NCI-H526 treated with DMSO at 0.1 percent for 48 hours (cell line): ENCODE results near the gene RPS2.
A peak's percentile ranks its signal among the peaks of the same experiment; 100 is the strongest.
"Not testable (repeated sequence)": the region's sequence is repeated elsewhere in the genome, so short reads cannot be mapped to it uniquely, and the experiment has no call there.

Source experiments
- DNase-seq: peaks from one replicate; lab custom pipeline; 2025; lab: John Stamatoyannopoulos, UW

The RPS2 gene

DNA sequence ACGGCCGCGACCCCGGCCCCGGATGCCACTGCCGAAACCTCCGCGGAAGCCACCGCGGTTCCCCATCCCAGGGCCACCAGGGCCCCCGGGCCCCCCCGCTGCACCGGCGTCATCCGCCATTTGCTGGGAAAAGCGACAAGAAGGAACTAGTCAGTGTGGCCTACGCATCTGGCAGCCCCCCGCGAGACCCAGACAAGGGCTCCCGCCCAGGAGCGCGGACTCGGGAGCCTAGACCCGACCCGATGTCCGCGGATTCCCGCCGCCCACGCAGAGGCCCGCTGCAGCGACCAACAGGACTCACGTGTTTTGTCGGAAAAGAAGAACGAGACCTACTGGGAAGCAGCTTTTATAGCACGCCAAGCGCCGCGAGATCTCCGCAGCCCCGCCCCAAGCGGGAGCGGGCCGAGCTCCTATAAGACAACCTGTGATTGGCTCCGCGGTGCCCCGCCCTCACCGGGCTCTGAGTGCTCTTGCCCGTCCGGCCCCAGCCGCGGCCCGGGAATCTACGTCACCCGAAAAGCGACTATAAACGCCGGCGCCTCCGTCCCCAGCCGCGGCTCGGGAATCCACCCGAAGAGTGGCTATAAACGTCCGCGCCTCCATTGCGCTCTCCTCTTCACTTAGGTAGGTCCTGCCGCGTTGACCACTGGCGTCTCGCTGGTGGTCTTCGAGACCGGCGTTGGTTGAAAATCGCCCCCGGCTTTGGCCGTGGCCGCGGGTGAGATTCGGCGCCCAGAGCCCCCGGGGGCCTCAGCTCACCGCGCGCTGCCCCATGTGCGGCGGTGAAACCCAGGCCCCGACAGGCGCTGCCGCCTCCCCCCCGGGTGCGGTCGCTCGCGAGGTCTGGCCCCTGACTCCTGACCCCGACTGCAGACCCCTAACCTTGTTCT is at the start of gene RPS2:
TSS of gene RPS2 (minus strand) at position 321 of the 890 bp plus-strand sequence. CDS start at position 120, 201 bp downstream.
- peak; percentile 93 for DNase-seq

DNA sequence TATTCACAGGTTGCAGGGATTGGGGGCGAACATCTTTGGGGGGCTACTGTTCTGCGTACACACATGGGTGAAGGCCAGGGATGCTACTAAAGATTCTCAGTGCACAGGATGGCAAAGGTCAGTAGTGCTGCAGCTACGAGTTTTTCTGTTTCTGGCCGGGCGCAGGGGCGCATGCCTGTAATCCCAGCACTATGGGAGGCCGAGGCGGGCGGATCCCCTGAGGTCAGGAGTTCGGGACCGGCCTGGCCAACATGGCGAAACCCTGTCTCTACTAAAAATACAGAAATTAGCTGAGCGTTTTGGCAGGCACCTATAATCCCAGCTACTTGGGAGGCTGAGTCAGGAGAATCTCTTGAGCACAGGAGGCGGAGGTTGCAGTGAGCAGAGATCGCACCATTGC is 48.9 kb upstream of the RPS2 start:
- no peak for DNase-seq

DNA sequence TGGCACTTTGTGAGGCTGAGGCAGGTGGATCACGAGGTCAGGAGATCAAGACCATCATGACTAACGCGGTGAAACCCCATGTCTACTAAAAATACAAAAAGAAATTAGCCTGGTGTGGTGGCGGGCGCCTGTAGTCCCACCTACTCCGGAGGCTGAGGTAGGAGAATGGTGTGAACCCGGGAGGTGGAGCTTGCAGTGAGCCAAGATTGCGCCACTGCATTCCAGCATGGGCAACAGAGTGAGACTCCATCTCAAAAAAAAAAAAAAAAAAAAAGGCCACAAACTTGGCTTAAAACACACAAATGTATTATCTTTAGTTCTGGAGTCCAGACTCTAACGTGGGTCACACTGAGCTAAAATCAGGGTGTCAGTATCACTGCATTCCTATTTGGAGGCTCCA is 47.1 kb upstream of the RPS2 start:
- not testable (repeated sequence) for DNase-seq

DNA sequence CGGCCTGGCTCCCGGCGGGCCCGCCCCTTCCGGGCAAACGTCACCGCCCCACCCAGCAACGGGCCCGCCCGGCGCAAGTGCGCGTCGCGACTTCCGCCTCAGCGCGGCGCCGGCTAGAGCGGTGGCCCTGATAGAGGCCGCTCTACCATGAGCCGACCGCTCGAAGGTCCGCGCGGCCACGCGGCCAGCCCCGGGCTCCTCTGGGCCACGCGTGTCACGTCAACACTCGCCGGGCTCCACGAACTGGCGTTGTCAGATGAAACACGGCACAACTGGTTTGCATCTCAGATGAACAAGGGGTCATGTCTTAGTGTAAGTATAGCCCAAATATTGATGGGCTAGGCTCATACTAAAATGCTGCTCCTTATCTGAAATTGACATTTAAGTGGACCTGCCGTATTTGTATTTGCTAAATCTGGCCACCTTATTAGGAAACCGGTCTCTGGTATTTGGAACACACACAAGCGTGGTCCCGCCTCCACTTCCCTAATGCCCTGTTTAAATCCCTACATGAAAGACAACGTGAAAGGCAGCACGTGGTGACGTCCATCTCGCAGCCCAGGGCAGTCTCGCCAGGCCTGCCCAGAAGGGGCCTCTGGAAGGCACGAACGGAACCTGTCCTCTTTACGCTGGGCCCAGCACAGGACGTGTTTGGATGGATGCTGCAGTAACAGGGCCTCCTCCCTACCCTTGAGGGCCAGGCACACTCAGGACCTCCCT is 45.3 kb upstream of the RPS2 start, which contains the start of gene ZNF598:
TSS of gene ZNF598 (minus strand) at position 31 of the 720 bp plus-strand sequence.
- DNase-seq, result peak; percentile 40

DNA sequence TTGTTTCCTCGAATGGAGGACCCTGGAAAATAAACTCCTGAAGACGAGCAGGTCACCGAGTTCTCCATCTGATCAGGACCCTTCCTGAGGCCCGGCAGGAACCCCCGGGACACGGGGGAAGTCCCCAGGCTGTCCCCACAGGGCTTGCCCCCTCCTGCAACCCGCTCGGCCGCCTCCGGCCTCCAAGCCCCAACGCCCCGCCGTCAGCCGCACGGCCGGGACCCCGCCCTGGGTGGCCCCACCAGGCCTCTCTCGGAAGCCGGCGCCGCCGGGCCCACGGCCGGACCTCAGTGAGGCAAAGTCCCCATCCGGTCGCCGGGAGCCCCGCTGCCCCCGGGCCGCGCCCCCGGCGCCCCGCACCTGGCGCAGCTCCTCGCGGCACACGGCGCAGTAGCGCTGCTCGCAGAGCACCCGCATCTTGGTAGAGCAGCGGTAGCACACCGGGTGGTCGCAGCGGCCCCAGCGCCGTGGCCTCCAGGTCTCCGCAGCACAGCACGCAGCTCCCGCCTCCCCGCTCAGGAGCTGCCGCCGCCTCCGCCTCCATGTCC is 44.6 kb upstream of the RPS2 start:
- no peak for DNase-seq

DNA sequence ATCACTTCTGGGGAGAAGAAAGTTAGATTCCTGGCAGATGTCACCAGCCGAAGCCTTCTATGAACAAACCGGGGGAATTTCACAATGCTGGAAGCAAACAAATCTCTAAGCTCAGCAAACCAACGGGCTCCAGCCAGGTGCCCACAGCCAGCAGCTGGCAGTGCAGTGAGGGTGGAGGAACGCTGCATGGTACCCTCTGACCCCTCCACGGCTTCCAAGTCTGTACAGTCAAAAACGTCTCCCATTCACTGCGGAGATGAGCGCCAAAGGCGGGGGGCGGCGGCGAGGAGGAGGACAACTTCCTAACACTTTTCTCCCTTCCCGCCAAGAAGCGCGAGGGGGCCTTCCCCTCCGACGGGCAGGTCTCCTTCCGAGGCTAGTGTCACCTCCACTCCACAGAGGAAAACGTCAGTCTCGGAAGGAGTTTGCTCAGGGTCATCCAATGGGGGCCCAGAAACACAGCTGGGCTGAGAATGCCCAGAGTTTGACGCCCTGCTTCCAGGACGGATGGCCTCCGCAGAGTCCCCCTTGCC is 44.1 kb upstream of the RPS2 start:
- no peak for DNase-seq

DNA sequence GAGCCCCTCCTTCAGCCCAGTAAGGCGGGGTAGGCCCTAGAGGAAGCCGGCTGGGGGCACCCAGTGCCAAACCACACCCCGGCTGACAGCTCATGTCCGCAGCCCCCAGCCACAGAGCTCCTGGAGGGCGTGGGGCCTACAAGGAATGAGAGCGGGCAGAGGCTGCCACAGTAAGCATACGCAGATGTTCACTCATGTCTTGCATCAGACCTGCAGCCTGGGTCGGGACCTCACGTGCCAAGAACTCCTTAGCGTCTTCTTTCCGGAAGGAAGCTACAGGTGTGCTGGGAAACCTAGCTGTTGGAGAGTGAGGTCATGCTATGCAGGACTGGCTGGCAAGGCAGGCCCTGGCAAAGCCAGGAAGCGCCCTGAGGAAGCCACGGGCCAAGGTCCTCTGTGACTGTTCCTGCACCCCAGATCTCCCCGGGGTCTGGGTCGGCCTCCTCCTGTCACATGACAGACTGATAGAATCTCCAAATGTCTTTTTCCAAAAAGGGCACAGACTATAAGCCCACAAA is 43.4 kb upstream of the RPS2 start:
- no peak for DNase-seq

DNA sequence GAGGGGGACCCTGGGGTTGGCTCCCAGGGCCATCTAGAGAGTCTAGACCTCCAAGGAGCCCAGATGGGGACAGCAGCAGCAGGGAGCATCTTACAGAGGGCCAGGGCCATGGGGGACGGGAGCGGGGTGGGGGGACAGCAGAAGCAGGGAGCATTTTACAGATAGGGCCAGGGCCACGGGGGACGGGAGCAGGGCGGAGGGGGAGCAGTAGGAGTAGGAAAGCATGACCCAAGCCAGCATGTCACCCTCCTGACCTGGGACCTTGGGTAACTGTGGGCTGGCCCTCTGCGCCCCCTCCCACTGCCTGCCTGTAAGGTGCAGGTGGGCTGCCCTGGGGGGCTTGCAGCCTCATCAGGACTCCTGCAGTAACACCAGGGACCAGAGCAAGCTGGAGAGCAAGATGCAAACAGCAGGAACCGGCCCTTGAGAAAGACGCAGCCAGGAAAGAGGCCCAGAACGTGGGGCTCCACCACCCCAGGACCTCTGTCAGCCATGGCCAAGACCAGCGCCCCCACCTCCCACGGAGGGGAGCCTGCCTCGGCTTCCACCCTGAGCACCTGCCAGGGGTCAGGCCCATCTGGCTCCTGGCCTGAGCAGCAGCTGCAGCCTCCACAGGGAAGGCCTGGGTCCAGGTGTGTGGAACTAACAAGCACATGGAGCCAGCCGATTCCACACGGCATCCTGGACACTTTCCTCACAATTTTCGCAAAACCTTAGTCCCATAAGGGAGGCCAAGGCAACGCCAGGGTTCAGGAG is 42.6 kb upstream of the RPS2 start:
- no peak for DNase-seq

DNA sequence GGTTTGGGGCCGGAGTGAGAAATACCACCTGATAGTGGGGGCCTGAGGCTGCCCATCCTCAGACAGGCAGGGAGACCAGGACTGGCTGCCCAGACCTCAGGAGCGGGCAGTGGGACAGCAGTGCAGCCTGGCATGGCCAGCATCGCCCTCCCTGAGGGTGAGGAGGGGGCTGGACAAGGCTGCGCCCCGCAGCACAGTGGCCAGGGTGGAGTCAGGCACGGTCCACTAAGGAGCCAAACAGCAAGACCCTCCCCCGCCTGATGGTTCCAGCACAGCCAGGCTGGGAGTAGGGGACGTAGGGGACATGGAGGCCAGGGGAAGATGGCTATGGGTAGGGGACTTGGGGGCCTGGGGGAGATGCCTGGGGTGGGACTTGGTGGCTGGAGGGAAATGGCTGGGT is 41.7 kb upstream of the RPS2 start:
- no peak for DNase-seq

DNA sequence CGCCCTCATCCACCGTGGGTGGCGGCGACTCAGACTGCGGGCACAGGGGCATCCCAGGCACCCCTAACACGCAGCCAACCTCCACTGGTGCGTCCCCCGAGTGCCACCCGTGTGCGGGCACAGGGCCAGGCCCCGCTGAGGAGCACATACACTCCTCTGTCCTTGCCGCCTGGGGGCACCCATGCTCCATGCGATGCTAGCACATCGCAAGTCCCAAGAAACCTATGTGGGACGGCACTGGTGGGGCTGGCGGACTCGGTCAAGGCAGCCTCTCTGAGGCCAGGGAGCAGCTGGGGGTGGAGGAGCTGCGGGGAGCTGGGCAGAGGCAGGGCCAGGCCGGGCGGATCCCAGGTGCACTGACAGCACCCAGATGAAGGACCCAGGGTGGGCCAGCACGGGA is 41.0 kb upstream of the RPS2 start:
- DNase-seq, result no peak

DNA sequence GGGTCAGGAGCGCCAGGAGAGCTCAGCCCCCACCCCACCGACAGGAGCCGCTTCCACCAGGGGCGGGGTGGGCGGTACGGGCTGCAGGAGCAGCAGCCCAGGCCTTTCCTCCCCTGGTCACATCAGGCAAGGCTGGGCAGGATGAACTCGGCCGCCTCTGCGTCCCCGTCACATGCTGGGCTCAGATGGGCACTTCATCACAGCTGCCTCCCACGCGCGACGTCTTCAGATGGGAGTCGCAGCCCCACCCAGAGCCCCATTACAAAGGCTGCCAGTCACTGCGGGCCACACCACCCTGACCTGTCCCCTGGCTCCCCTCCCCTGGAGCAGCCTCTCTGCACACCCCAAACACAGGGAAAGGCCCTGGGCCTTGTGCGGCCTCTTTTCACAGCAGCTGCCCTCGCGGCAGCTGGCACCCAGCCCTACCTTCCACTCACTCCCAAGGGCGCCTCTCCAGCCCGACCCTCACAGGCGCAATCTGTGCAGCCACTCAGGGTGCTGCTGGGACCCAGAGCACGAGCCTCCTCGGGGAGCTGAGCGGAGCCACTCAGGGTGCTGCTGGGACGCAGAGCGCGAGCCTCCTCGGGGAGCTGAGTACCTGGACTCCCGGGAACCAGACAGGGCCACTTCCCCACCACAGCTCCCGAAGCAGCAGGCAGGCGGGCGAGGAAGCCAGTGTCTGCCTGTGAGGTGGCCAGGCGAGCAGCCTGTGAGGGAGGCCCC is 40.3 kb upstream of the RPS2 start:
- DNase-seq, result no peak

DNA sequence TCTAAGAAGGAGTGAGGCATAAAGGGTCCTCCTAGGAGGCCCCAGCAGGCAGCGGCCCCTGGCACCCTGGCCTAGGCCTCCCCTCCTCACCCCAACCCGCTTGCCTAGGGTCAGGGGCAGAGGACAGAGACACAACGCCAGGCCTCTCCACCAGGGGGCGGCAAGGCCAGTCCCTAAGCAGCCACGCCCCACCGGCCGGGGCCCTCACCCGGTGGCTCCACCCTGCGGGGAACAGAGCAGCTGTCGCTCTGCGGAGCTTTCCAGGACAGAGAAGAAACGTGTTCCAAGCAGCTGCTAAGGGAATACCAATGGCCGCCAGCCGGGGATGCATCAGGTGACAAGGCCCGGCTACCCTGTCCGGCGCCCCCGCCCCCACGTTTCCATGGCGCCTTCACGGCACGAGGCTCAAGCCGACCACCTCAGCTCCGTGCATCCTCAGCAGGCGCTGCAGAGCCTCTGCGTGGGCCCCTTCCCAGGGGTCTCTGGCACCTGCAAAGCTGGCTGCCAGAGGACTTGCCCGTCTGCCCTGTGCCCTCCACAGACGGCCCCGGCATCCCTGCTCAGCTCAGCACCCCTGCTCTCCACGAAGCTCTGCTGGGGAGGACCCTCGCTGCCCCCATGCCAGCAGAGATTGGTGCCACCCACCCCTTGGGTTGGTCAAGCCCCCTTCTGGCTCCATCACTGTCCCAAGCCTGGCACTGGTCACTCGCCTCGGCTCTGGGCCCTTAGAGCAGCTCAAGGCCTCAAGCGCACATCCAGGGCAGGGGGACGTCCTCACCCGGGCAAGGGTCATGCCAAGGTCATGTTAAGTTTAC is 39.4 kb upstream of the RPS2 start:
- peak; percentile 59 for DNase-seq

DNA sequence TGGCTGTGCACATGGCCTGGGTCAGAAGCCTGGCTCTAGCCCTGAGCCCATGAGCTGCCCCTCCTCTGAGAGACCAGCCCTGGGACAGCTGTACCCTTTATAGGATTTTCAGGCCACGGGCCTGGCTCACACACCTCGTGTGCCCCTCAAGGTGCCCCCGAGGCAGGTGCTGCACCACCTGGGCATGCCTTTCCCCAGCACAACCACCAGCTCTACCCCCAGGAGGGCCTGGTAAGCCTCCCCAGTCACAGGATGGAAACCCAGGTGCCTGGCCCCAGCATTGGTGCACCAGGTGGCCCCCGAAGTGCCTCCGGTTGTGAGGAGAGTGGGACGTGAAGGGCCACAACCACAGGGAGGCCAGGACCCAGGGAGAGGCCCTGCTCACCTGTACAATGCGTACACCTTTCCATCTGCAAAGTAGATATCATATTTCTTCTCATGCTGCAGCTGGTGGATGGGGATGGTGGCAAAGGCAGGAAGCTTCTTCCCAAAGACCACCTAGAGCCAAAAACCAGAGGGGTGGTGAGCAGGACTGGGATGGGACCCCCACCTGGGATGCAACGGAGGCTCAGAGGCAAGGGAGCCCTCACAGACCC is 38.7 kb upstream of the RPS2 start:
- no peak for DNase-seq

DNA sequence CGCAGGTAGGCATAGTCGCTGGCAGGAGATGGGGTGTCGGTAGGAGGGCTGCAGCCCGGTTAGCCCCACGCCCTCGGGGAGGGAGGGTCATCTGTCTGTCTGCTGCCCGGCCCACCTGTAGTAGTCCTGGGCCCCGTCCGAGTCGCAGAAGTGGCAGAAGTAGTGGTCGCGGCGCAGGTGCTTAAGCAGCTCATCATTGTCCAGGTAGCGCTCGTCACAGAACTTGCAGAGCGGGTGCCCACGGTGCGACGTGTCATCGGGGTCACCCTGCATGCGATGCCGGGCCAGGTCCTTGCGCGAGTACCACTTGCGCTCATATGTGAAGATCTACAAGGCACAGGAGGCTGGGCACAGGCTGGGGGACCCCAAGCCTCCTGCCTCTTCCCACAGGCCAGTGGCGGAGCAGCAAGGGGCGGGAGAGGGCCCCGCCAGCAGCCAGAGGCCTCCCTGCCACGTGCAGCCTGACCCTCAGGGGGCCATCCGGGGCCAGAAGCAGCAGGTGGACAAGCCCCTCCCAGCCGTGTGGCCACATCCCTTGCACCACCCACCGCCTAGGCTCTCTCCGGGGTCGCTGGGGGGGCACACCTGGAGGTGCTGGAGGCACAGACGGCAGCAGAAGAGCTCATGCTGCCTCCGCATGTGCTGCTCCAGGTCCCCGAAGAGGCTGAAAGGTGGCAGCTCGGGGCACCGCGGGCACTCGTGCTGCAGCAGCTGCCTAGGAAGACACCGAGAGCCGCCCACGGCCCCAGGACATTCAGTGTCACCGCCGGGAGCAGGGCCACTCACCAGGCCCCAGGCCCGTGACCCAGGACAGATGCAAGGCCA is 38.0 kb upstream of the RPS2 start:
- no peak for DNase-seq

DNA sequence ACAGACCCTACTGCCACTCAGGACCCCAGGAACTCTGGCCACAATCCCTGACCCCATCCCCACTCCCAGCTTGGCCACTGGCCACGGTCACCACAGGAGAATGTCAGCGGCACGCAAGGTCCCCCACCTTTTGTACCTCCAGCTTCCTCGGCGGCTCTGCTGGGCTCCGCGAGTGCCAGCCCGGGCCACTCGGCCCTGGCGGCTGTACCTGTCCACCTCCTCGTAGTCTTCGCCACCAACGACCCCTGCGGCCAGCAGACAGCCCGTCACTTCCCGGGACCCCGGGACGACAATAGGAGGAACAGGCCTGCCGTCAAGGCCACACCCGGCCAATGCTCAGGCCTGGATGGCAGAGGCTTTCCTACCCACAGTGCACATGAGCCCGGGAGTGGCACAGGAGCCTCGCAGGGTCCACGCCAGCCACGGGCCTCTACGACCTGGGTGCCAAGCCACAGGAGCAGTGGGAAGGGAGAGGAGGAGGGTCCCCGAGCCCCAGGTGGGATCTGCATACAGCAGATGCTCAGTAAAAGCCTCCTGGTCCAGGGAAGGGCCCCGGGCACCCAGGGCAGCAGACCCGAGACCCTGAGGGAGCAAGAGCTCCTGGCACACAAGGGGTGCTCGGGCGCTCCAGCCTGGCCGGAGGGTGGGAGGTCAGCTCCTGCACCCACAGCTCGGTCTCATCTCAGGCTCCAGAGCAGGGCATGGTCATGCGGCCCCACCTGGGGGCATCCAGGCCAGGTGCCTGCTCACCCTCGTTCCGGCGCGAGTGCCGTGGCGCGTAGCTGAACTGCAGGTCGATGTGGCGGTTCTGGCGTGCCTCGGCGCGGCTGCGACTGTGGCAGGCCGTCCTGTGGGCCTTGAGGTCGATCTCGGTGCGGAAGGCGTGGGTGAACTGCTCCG is 37.1 kb upstream of the RPS2 start:
- DNase-seq, result no peak

DNA sequence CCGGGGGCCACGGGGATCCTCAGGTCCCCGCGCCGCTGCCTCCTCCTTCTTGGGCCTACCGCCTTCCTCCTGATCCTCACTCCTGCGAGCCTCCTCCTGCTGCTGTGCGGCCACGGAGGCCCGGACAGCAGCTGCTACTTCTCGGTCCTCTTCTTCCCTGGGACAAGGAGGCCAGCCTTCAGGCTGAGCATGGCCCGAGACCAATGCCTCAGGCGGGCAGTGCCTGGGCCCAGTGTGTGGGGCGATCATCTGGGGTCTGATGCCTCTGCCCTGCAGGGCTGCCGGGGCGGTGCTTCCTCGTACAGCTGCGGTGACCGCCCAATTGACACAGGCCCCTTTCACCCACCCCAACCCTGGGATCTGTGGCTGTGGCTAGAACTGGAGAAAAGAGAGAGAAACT is 36.4 kb upstream of the RPS2 start:
- no peak for DNase-seq

DNA sequence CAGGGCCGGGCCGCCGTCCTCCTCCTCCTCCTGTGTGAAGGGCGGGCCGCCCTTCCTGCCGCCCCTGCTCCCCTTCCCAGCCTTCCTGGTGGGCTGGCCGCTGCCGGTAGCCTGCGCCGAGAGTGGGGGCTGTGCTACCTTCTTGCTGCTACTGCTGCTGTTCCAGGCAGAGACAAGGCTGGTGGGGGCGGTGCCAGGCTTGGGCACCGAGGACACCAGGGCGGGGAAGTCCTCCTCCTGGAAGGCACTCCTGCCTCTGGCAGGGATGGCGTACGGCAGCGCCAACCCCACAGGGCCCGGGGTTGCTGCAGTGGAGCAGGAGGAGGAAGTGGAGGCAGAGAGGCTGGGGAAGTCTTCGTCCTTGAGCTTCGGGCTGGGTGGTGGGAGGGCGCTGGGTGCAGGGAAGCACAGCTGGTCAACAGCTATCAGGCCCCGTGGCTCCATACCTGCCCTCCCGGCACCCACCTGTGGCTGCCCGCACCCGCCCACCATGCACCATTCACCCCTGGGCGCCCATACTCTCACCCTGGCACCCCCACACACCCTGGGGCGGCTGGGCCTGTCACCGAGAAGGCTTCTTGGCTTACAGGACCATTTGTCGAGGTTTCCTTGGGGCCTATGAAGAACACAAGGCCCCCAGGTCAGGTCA is 35.4 kb upstream of the RPS2 start:
- no peak for DNase-seq
